ENCODE data around the gene C4orf46. TPM values are rescaled to one million over a fixed set of nuclear protein-coding genes. Genes with fewer than 3 reads are reported as not detected.
"Not testable (repeated sequence)": the region's sequence is repeated elsewhere in the genome, so short reads cannot be mapped to it uniquely, and the experiment has no call there.

The C4orf46 gene
- total RNA-seq (8.6 TPM), polyA plus RNA-seq (6.4 TPM)
- long read RNA-seq, donor 1, partial matches to known transcripts, result 0 of 1 reads
- long read RNA-seq, donor 1, other reads (novel, unspliced or antisense), result 0 of 1 reads
- long read RNA-seq, donor 2, result 0 reads
- long read RNA-seq, donor 3, transcript C4orf46-201 (2 exons, 3,521 nt), result major isoform, 22 of 25 reads
- long read RNA-seq, donor 3, partial matches to known transcripts, result 0 of 25 reads
- long read RNA-seq, donor 3, other reads (novel, unspliced or antisense), result 0 of 25 reads
- long read RNA-seq, donor 4, transcript C4orf46-201 (2 exons, 3,521 nt), result major isoform, 6 of 8 reads
- long read RNA-seq, donor 4, partial matches to known transcripts, result 0 of 8 reads
- long read RNA-seq, donor 4, other reads (novel, unspliced or antisense), result 0 of 8 reads
- long read RNA-seq, donor 5, transcript C4orf46-201 (2 exons, 3,521 nt), result major isoform, 20 of 29 reads
- long read RNA-seq, donor 5, partial matches to known transcripts, result 5 of 29 reads
- long read RNA-seq, donor 5, other reads (novel, unspliced or antisense), result 0 of 29 reads
- long read RNA-seq, donor 6, transcript C4orf46-201 (2 exons, 3,521 nt), result major isoform, 8 of 13 reads
- long read RNA-seq, donor 6, partial matches to known transcripts, result 5 of 13 reads
- long read RNA-seq, donor 6, other reads (novel, unspliced or antisense), result 0 of 13 reads
- long read RNA-seq, donor 7, transcript C4orf46-201 (2 exons, 3,521 nt), result major isoform, 14 of 34 reads
- long read RNA-seq, donor 7, partial matches to known transcripts, result 12 of 34 reads
- long read RNA-seq, donor 7, other reads (novel, unspliced or antisense), result 5 of 34 reads
- long read RNA-seq, donor 8, transcript C4orf46-201 (2 exons, 3,521 nt), result major isoform, 8 of 8 reads
- long read RNA-seq, donor 8, partial matches to known transcripts, result 0 of 8 reads
- long read RNA-seq, donor 8, other reads (novel, unspliced or antisense), result 0 of 8 reads
- long read RNA-seq, donor 9, transcript C4orf46-201 (2 exons, 3,521 nt), result major isoform, 7 of 16 reads
- long read RNA-seq, donor 9, partial matches to known transcripts, result 7 of 16 reads
- long read RNA-seq, donor 9, other reads (novel, unspliced or antisense), result 0 of 16 reads
- long read RNA-seq, donor 10, transcript C4orf46-201 (2 exons, 3,521 nt), result major isoform, 14 of 26 reads
- long read RNA-seq, donor 10, partial matches to known transcripts, result 10 of 26 reads
- long read RNA-seq, donor 10, other reads (novel, unspliced or antisense), result 0 of 26 reads

GRCh38 chr4:158671665-158671914, at the start of gene C4orf46:
C4orf46 (minus strand) TSS chr4:158671887; CDS start chr4:158671801, 86 bp downstream.
- Histone ChIP-seq H3K27ac (ENCODE audit: low read depth in 1 of 2, low read length in 1 of 2) (peak within 1 kb of the TSS; percentile 97 to 98), H3K4me3 (ENCODE audit: low read length in 2 of 2) (peak within 1 kb of the TSS; percentile 83 to 95), H3K36me3 (ENCODE audit: control insufficient read depth in 2 of 2, insufficient read depth in 2 of 2, low read length in 1 of 2) (no peaks in the 10 kb centered on the region), H3K4me1 (ENCODE audit: control insufficient read depth in 2 of 2, insufficient read depth in 2 of 2, low read length in 2 of 2) (peaks cover 5 to 17% of the 10 kb centered on the region in 2 donors), H3K9me3 (ENCODE audit: control insufficient read depth in 2 of 2, insufficient read depth in 1 of 2, low read length in 1 of 2) (no peaks in the 10 kb centered on the region), H3K27me3 (ENCODE audit: control insufficient read depth in 2 of 2, insufficient read depth in 1 of 2, low read length in 1 of 2) (no peaks in the 10 kb centered on the region)
- no peak for DNase-seq (ENCODE audit: low read depth in 6 of 9, low spot score in 9 of 9)
- WGBS, result under 1% methylated on average over 20 of the region's 20 CpGs

GRCh38 chr4:158715802-158716201, 44.1 kb upstream of the C4orf46 start:
- H3K36me3 ChIP-seq (ENCODE audit: control insufficient read depth in 2 of 2, insufficient read depth in 2 of 2, low read length in 1 of 2), result peaks cover 40 to 80% of the 10 kb centered on the region in 2 donors
- no peaks in the 10 kb centered on the region for H3K9me3 ChIP-seq (ENCODE audit: control insufficient read depth in 2 of 2, insufficient read depth in 1 of 2, low read length in 1 of 2)
- DNase-seq (ENCODE audit: low read depth in 6 of 9, low spot score in 9 of 9), result no peak
- 95% methylated on average over 3 of the region's 3 CpGs for WGBS
- H3K27ac ChIP-seq (ENCODE audit: low read depth in 1 of 2, low read length in 1 of 2), result no peak overlapping the region
- no peaks in the 10 kb centered on the region for H3K27me3 ChIP-seq (ENCODE audit: control insufficient read depth in 2 of 2, insufficient read depth in 1 of 2, low read length in 1 of 2)
- H3K4me1 ChIP-seq (ENCODE audit: control insufficient read depth in 2 of 2, insufficient read depth in 2 of 2, low read length in 2 of 2), result no peaks in the 10 kb centered on the region
- H3K4me3 ChIP-seq (ENCODE audit: low read length in 2 of 2), result no peak overlapping the region

- H3K4me1 ChIP-seq (ENCODE audit: control insufficient read depth in 2 of 2, insufficient read depth in 2 of 2, low read length in 2 of 2), result no peaks in the 10 kb centered on the region
- no peak for DNase-seq (ENCODE audit: low read depth in 6 of 9, low spot score in 9 of 9)
- H3K27me3 ChIP-seq (ENCODE audit: control insufficient read depth in 2 of 2, insufficient read depth in 1 of 2, low read length in 1 of 2), result no peaks in the 10 kb centered on the region
- H3K27ac ChIP-seq (ENCODE audit: low read depth in 1 of 2, low read length in 1 of 2), result no peak overlapping the region
- WGBS, result 97% methylated on average over 4 of the region's 4 CpGs
- H3K9me3 ChIP-seq (ENCODE audit: control insufficient read depth in 2 of 2, insufficient read depth in 1 of 2, low read length in 1 of 2), result no peaks in the 10 kb centered on the region
- H3K36me3 ChIP-seq (ENCODE audit: control insufficient read depth in 2 of 2, insufficient read depth in 2 of 2, low read length in 1 of 2), result peaks cover 40 to 82% of the 10 kb centered on the region in 2 donors
- no peak overlapping the region for H3K4me3 ChIP-seq (ENCODE audit: low read length in 2 of 2)
Measured at GRCh38 chr4:158714937-158715336, 43.2 kb upstream of the C4orf46 start.

- not testable (repeated sequence) for H3K27ac ChIP-seq (ENCODE audit: low read depth in 1 of 2, low read length in 1 of 2); DNase-seq (ENCODE audit: low read depth in 6 of 9, low spot score in 9 of 9); H3K9me3 ChIP-seq (ENCODE audit: control insufficient read depth in 2 of 2, insufficient read depth in 1 of 2, low read length in 1 of 2); H3K4me1 ChIP-seq (ENCODE audit: control insufficient read depth in 2 of 2, insufficient read depth in 2 of 2, low read length in 2 of 2); H3K4me3 ChIP-seq (ENCODE audit: low read length in 2 of 2); H3K27me3 ChIP-seq (ENCODE audit: control insufficient read depth in 2 of 2, insufficient read depth in 1 of 2, low read length in 1 of 2)
- H3K36me3 ChIP-seq (ENCODE audit: control insufficient read depth in 2 of 2, insufficient read depth in 2 of 2, low read length in 1 of 2), result peaks cover 44 to 82% of the 10 kb centered on the region in 2 donors
- 95% methylated on average over 4 of the region's 4 CpGs for WGBS
Measured at GRCh38 chr4:158712622-158713021, 40.9 kb upstream of the C4orf46 start.

GRCh38 chr4:158710814-158711213, 39.1 kb upstream of the C4orf46 start:
- DNase-seq (ENCODE audit: low read depth in 6 of 9, low spot score in 9 of 9), result peak in 1 of 9 donors; percentile 7
- Histone ChIP-seq H3K27me3 (ENCODE audit: control insufficient read depth in 2 of 2, insufficient read depth in 1 of 2, low read length in 1 of 2) (no peaks in the 10 kb centered on the region), H3K36me3 (ENCODE audit: control insufficient read depth in 2 of 2, insufficient read depth in 2 of 2, low read length in 1 of 2) (peaks cover 36 to 77% of the 10 kb centered on the region in 2 donors), H3K4me1 (ENCODE audit: control insufficient read depth in 2 of 2, insufficient read depth in 2 of 2, low read length in 2 of 2) (no peaks in the 10 kb centered on the region), H3K9me3 (ENCODE audit: control insufficient read depth in 2 of 2, insufficient read depth in 1 of 2, low read length in 1 of 2) (no peaks in the 10 kb centered on the region), H3K4me3 (ENCODE audit: low read length in 2 of 2) (no peak overlapping the region), H3K27ac (ENCODE audit: low read depth in 1 of 2, low read length in 1 of 2) (no peak overlapping the region)
- WGBS, result 93% methylated on average over 1 of the region's 1 CpG

- Histone ChIP-seq H3K27me3 (ENCODE audit: control insufficient read depth in 2 of 2, insufficient read depth in 1 of 2, low read length in 1 of 2) (no peaks in the 10 kb centered on the region), H3K36me3 (ENCODE audit: control insufficient read depth in 2 of 2, insufficient read depth in 2 of 2, low read length in 1 of 2) (peaks cover 15 to 39% of the 10 kb centered on the region in 2 donors), H3K9me3 (ENCODE audit: control insufficient read depth in 2 of 2, insufficient read depth in 1 of 2, low read length in 1 of 2) (no peaks in the 10 kb centered on the region), H3K4me1 (ENCODE audit: control insufficient read depth in 2 of 2, insufficient read depth in 2 of 2, low read length in 2 of 2) (no peaks in the 10 kb centered on the region), H3K27ac (ENCODE audit: low read depth in 1 of 2, low read length in 1 of 2) (no peak overlapping the region), H3K4me3 (ENCODE audit: low read length in 2 of 2) (no peak overlapping the region)
- DNase-seq (ENCODE audit: low read depth in 6 of 9, low spot score in 9 of 9), result no peak
- 98% methylated on average over 4 of the region's 4 CpGs for WGBS
Measured at GRCh38 chr4:158704274-158704673, 32.6 kb upstream of the C4orf46 start.

- H3K36me3 ChIP-seq (ENCODE audit: control insufficient read depth in 2 of 2, insufficient read depth in 2 of 2, low read length in 1 of 2), result peaks cover 12 to 15% of the 10 kb centered on the region in 2 donors
- no peaks in the 10 kb centered on the region for H3K4me1 ChIP-seq (ENCODE audit: control insufficient read depth in 2 of 2, insufficient read depth in 2 of 2, low read length in 2 of 2)
- H3K27ac ChIP-seq (ENCODE audit: low read depth in 1 of 2, low read length in 1 of 2), result no peak overlapping the region
- no peak overlapping the region for H3K4me3 ChIP-seq (ENCODE audit: low read length in 2 of 2)
- DNase-seq (ENCODE audit: low read depth in 6 of 9, low spot score in 9 of 9), result no peak
- 97% methylated on average over 1 of the region's 1 CpG for WGBS
- H3K9me3 ChIP-seq (ENCODE audit: control insufficient read depth in 2 of 2, insufficient read depth in 1 of 2, low read length in 1 of 2), result no peaks in the 10 kb centered on the region
- H3K27me3 ChIP-seq (ENCODE audit: control insufficient read depth in 2 of 2, insufficient read depth in 1 of 2, low read length in 1 of 2), result no peaks in the 10 kb centered on the region
Measured at GRCh38 chr4:158688813-158689212, 17.1 kb upstream of the C4orf46 start.

GRCh38 chr4:158682066-158682465, 10.4 kb upstream of the C4orf46 start:
- Histone ChIP-seq H3K27ac (ENCODE audit: low read depth in 1 of 2, low read length in 1 of 2) (no peak overlapping the region), H3K4me3 (ENCODE audit: low read length in 2 of 2) (no peak overlapping the region), H3K36me3 (ENCODE audit: control insufficient read depth in 2 of 2, insufficient read depth in 2 of 2, low read length in 1 of 2) (peaks cover 9 to 11% of the 10 kb centered on the region in 2 donors), H3K9me3 (ENCODE audit: control insufficient read depth in 2 of 2, insufficient read depth in 1 of 2, low read length in 1 of 2) (no peaks in the 10 kb centered on the region), H3K27me3 (ENCODE audit: control insufficient read depth in 2 of 2, insufficient read depth in 1 of 2, low read length in 1 of 2) (no peaks in the 10 kb centered on the region), H3K4me1 (ENCODE audit: control insufficient read depth in 2 of 2, insufficient read depth in 2 of 2, low read length in 2 of 2) (no peaks in the 10 kb centered on the region)
- 91% methylated on average over 2 of the region's 2 CpGs for WGBS
- no peak for DNase-seq (ENCODE audit: low read depth in 6 of 9, low spot score in 9 of 9)
